Spleen (tissue), 7 donors: Measurements from ENCODE around the gene FUT9.

Source experiments
- CTCF ChIP-seq, 11 experiments: fragments of 200-600 bp in 7 of 11; fragments of 450-650 bp in 4 of 11; sonication (generic) in 4 of 11; IDR thresholded peaks in 8 of 11; conservative IDR thresholded peaks in 3 of 11; 1 replicate in 7 of 11; 2 replicates in 4 of 11; pipeline versions ENCODE4 v1.4.0 to v1.8.0; 2016 to 2021; ENCODE audit warnings: antibody characterized with exemption in 11 of 11, inconsistent platforms in 4 of 11, mild to moderate bottlenecking in 1 of 11
- POLR2A ChIP-seq, 3 donors: fragments of 450-650 bp; IDR thresholded peaks; one replicate each; pipeline ENCODE4 v1.5.1; 2017; ENCODE audit warnings: antibody characterized with exemption in 3 of 3, mild to moderate bottlenecking in 1 of 3
- donor health status: DM: no; HTN: no; CAD: no; lungs with moderate emphysema.
- donor health status: DM: no; HTN: no; CAD: no.
- donor health status: DM: no; HTN: no; CAD: no.

- TF ChIP-seq CTCF (IDR thresholded peaks at IDR 0.05 in 8 of 11, conservative IDR thresholded peaks at IDR 0.05 in 3 of 11) = no peak
- TF ChIP-seq POLR2A (IDR thresholded peaks at IDR 0.05) = no peak
Observed at GRCh38 chr6:96142142-96142541, 126.4 kb downstream of the FUT9 start.
